GM21423 (cell line): ENCODE data around the gene SIK3.

Source experiments
- ATAC-seq: cut with Tn5 transposase; IDR thresholded peaks from one replicate; pipeline ENCODE4 v1.9.1; 2021; ENCODE audit warnings: mild to moderate bottlenecking, moderate library complexity; ENCODE audit not compliant: unreplicated experiment

Gene SIK3

DNA sequence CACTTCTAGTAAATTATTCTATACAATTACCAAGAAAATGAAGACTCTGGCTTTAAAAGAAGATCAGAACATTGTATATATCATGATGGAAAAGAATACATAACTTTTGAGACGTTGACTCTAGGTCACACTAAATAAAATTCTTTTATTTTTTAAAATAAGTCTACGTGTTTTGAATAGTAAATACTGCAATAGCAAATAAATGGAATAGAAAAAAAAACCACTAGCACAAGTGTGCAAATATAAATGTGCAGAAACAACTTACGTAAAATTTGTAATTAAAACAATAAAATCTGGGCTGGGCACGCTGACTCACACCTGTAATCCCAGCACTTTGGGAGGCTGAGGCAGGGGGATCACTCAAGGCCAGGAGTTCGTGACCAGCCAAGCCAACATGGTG, 17.9 kb downstream of the SIK3 start:
- ATAC-seq, result no peak

GRCh38 chr11:117076941-117077691, 21.1 kb downstream of the SIK3 start:
- ATAC-seq, result no peak

- no peak for ATAC-seq
These were observed 23.0 kb downstream of the SIK3 start for GRCh38 chr11:117075186-117075585.

DNA sequence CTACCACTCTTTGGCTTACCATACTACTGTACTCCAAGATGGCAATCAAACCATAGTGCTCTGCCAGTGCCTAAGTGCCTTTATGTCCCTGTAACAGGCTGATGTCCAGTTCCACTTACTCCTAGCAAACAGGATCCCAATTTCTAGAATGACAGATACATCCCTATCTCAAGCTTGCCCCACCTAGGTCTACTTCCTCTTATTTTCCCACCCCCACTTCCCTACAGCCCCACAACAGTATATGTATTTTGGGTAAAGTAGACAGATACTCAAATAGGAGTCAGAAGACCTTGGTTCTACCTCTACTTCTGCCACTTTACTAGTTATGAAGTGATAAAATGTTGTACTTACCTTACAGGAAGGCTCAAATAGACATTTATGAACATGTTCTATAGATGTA, 24.1 kb downstream of the SIK3 start:
- ATAC-seq, result no peak

DNA sequence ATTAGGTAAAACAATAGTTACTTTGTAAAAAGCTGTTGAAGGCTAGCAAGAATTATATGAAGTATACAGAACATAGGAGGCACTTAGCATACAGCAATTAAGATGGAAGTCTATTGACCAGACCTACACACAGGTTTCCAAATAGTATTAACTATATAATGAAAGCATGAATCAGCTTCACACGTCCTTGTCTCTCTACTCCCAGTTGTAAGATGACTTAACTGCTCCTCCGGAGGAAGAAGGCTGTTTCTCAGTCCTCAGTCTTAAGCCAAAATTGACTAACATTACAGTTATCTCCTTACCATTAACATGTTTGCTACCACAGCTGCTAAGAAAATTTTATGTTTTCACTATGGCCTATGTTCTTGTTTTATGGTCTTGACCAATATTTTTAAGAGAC, 24.7 kb downstream of the SIK3 start:
- ATAC-seq, result no peak

GRCh38 chr11:117072517-117073461, 25.4 kb downstream of the SIK3 start:
- no peak for ATAC-seq

GRCh38 chr11:117071344-117071787, 26.9 kb downstream of the SIK3 start:
- ATAC-seq, result no peak

- no peak for ATAC-seq
These were observed 28.2 kb downstream of the SIK3 start for GRCh38 chr11:117070016-117070415.

DNA sequence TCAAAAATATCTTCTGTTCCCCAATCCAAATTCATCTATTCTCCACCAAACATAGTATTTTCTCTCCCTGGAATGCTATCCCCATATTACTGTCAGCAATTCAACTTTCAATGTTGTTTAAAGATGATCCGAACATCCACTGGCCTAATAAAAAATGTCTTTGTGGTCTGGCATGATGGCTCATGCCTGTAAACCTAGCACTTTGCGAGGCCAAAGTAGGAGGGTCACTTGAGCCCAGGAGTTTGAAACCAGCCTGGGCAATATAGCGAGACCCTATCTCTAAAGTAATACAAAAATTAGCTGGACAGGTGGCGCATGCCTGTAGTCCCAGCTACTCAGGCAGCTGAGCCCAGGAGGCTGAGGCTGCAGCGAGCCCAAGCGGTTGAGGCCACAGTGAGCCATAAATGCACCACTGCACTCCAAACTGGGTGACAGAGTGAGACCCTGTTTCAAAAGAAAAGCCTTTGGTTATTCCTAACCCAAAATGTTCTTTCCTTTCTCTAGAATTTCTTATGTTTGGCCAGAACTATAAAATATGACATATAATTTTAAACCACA, 29.8 kb downstream of the SIK3 start:
- ATAC-seq, result no peak

GRCh38 chr11:117066959-117067358, 31.3 kb downstream of the SIK3 start:
- no peak for ATAC-seq

GRCh38 chr11:117064275-117064674, 34.0 kb downstream of the SIK3 start:
- no peak for ATAC-seq

DNA sequence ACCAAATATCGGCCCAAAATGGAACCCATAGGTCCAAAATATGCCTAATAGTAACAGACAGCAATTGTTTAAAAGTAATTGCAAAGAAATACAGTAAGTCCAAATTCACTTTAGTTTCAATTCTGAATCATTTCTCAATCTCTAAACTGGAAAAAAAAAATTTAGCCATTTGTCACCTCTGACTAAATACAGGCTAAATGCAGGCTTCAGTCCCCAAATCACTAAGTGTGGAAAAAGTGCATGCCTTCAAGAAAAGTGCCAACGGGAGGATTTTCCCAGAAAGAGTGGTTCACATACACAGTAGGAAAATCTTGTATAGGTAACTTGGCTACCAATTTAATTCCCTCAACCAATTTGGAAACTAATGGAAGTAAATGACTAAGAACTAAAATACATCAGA, 35.7 kb downstream of the SIK3 start:
- ATAC-seq, result no peak

GRCh38 chr11:117061256-117061655, 37.0 kb downstream of the SIK3 start:
- ATAC-seq, result no peak

- ATAC-seq, result no peak
These were observed 38.5 kb downstream of the SIK3 start for GRCh38 chr11:117059611-117060148.

DNA sequence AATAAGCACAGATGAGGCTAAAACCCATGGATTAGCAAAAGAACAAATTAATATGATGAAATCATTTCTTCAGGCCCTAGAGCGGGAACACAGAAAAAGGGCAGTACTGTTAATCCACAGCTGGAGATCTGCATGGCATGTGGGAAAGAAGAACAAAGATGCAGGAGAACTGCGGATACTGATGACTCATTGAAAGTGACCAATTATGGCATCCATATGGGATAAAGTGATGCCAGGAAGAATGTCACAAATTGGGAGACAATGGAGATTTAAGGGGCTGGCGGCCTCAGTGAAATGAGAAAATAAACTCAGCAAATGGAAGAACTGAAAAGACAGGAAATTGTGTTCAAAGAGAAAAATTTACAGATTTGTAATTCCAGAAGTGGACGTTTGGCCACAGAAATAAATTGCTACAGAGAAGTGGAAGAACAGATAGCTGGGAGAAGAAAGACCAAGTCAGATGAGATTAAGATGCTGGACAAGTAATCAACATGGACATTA, 39.4 kb downstream of the SIK3 start:
- ATAC-seq, result no peak

GRCh38 chr11:117057727-117058126, 40.5 kb downstream of the SIK3 start:
- no peak for ATAC-seq

- ATAC-seq, result no peak
These were observed 40.9 kb downstream of the SIK3 start for GRCh38 chr11:117057317-117057716.

DNA sequence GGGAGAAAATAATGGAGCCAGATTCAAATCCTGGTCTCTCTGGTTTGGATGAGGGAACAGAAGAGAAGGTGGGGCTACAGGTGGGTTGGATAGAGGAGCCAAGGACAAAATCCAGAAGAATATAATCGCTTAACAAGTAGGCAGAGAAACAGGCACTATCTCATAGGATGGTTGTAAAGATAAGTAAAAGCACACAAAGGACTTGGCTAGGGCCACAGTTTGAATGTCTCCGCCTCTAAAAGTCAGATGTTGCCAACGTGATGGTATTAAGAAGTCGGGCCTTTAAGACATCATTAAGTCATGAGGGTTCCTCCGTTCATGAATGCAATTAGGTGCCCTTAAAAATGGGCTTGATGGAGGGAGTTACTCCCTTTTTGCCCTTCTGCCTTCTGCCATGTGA, 42.8 kb downstream of the SIK3 start:
- ATAC-seq, result no peak

GRCh38 chr11:117054382-117054781, 43.8 kb downstream of the SIK3 start:
- ATAC-seq, result no peak

DNA sequence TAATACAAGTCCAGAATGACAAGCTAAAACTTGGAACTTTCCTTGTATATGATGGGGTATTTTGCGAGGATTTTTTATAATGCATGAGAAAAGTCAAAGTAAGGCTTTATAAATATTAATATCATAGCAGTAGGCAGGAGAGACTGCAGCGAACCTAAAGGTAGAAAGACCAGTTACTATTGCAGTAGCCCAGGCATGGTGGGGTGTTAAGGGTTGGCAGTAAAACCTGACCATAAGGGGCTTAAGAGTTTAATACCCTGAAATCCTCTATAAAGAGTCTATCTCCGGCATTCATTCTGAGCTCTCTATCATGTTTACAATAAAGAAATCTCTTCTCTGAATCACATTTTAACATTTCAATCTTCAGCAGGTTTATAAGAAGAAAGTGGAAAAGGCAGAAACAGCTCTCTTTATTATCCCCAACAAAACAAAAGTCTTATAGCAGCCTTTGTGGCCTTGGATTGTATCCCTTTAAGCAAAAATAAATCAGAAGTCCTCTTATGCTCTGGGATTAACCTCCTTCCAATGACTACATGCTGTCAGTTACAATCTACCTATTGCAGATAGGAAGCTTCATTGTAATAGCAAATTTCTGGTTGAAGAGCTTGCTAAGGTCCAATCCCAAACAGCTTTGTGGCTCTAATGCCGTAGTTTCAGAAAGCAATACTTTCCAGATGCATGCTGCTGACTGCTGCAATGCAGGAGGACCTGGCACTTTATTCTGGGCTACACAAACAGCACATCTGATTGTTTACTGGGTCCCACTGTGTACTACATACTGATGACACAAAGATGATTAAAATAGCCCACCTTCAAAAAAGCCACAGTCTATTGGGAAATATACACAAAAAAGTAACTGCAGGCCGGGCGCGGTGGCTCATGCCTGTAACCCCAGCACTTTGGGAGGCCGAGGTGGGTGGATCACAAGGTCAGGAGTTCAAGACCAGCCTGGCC, 45.8 kb downstream of the SIK3 start:
- no peak for ATAC-seq
